Inflammatory macrophage treated with lipopolysaccharide for 4 hours (primary cell): ENCODE results near the gene GABRB3.

Experiments used
- DNase-seq: peaks from one replicate; pipeline ENCODE4 v3.0.0-alpha.2; 2020

GABRB3 gene

DNA sequence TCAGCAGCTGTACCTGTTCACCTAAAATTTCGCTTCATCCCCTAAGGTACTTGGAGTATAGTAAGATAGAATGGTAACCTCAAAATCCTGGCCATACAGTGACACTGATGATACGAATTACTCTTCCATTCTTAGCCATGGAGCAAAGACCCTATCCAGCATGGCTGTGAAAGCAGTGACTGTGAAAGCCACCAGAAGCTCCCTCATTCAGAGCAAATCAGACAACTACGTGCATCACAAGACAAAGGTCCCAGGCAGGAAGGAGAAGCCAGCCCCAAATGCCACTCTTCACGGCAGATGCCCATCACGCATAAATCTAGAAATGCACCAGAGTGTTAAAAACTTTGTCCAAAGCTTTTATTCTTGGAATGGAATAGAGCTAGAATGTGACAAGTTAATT is 99.4 kb downstream of the GABRB3 start:
- no peak for DNase-seq

DNA sequence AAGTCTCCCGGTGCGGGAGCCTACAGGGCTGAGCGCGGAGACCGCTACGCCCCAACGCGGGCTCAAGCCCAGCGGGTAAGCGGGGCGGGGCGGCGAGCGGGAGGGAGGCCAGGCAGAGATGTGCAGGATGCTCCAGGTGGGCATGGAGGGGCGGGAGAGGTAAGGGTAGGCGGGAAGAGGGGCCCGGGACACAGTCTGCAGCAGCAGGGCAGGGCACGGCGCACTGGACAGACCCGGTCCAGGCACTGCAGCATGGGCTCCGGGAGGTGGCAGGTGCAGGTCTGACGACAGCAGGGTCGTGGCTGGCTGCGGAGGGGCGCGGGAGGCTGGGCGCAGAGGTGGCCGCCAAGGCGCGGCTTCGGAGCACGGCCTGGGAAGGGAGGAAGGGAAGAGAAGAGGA is 102.8 kb downstream of the GABRB3 start:
- no peak for DNase-seq

- DNase-seq: no peak
Measured at GRCh38 chr15:26667222-26667988, 105.5 kb downstream of the GABRB3 start.

DNA sequence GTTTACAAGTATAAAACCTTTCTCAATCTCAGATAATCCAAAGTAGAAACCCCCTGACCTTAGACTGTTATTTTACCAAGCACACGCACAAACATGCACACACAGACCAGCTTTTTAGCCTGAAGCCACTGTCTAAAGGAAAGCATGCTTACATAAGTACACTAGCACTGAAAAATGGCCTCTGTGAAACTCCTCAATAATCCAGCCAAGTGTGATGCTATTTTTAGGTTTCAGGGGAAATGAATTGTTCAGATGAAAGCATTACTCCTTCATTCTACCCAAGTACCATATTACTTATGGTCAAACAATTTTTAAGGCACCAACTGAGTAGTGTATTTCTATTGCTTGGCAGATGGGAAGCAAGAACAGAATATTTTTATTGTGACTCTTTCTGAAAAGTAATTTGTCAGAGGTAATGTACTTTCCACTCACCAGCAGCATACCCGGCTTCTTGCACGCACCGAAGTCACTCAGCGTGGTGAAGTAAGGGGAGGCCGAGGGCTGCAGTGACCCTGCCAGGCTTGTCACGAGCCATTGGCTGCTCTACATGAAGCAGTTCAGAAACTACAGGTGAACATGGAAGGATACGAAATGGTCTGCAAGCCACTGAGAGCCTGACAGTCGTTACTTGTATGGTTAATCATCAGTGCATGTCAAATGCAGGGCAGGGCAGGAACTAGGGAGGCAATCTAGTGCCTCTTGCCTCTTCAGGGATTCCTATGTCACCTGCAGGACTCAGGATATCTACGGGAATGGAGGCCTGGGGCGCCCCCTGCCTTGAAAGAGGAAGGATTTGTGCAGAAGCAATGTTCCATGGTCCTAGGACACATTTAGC is 106.7 kb downstream of the GABRB3 start:
- DNase-seq: no peak

DNA sequence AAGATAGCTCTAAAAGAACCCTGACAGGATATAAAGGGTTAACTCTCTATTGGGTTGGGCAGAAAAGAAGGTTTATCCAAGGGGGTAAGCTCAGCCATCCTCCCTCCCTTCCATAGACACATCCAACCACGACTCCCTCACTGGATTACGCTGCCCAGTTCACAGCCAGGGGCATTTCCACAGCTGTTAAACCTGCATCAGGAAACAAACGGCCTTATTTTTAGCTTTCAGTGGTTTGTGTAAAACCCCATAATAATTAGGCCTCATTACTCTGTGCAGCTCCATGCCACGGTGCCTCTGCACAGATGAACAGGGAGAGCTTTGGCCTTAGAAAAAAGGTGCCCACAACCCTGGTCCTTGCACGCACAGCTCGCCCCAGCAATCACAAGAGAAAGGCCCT is 110.6 kb downstream of the GABRB3 start:
- DNase-seq: no peak

- DNase-seq: no peak
Measured at GRCh38 chr15:26661748-26662147, 111.1 kb downstream of the GABRB3 start.

DNA sequence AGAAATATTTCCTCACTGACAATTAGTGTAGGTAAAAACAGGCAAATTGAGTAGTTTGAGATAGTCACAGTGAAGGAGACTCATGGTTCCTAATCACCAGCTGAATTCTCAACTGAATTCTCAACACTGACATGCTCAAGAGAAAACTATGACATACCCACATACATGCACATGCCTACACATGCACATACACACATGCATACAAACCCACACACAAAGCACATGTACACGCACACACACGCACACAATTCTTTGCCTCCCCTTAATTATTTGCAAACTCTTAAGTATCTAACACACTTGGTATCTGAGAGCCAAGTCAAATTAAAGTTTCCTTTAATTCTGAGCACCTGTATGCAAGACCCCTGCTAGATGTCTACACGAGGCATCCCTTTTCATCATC is 111.8 kb downstream of the GABRB3 start:
- DNase-seq: no peak

DNA sequence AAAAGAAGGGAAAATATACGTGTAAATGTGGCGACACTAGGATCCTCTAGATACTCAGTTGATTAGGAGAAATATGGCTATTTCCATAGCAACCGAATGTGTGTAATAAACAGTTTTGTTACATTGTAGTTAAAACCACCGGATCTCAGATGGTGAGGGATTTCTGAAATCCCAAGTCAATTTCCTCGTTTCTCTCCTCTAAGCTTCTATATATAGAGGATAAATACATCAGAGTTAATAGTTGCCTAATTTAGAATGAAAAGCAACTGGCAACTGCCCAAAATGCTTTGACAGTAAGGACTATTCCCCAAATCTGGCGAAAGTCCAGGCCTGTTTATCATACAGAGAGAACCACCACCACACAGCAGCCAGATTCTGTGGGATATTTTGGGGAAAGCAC is 112.6 kb downstream of the GABRB3 start:
- DNase-seq: no peak

DNA sequence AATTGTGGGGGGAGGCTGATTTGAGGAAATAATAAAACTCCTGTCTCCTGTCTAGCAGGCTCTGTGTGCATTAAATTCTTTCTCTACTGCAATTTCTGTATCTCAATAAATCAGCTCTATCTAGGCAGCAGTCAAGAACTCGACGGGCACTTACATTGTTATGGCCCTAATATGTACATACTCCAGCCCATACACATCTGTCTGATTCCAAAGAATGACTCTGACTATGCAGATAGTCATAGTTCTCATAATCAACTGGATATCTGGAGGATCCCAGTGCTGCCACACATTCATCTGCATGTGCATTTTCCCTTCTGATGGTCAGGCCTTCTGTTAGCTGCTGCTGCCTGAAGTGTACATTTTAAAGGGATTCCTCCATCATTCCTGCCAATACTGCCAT is 114.6 kb downstream of the GABRB3 start:
- no peak for DNase-seq

GRCh38 chr15:26656080-26656479 is 116.8 kb downstream of the GABRB3 start:
- DNase-seq: no peak

- DNase-seq: no peak
Measured at GRCh38 chr15:26651909-26652308, 121.0 kb downstream of the GABRB3 start.

GRCh38 chr15:26648676-26649075 is 124.2 kb downstream of the GABRB3 start:
- no peak for DNase-seq

DNA sequence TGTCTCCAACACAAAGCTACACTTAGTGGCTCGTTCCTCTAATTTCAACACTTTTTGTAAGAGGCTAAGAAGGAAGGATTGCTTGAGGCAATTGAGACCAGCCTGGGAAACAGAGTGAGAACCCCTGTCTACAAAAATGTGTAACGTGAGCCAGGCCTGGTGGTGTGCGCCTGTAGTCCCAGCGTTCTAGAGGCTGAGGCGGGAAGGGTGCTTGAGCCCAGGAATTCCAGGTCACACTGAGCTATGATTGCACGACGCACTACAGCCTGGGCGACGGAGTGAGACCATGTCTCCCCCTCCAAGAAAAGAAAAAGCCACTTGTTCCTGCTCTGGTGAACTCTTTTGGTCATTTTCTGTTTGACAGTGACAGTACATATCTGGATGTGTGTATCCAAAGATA is 127.9 kb downstream of the GABRB3 start:
- no peak for DNase-seq

- DNase-seq: no peak
Measured at GRCh38 chr15:26641144-26641543, 131.7 kb downstream of the GABRB3 start.

DNA sequence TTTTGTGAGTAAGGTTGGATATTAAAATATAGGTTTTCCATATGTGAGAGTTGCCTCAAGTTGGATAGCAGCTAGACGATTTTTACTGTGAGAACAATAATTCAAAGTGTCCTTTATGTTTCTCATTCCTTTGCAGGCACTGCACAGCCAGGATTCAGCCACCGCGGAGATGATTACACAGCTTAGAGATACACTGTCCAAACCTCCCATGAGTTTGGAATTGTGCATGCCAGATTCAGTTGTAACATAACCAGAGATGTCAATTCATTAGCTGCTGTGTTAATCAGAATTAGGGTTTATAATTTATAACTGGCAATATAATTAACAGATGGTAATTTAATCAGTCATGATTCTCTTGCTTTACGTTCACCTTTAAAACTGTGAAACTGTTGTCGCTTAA is 132.3 kb downstream of the GABRB3 start:
- no peak for DNase-seq

DNA sequence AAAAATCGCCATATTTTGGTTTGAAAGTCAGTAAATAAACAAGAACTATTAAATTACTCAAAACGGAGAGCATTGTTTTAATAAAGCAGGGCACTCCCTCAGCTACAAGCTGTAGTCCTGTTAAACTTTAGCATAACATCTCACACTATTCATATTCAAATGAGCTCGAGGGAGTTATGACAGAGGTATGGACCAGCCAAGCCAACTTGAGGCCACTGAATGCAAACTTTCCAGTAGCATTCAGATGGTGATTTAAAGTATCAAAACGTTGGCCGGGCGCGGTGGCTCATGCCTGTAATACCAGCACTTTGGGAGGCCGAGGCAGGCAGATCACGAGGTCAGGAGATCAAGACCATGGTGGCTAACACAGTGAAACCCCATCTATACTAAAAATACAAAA is 132.9 kb downstream of the GABRB3 start:
- DNase-seq: no peak

GRCh38 chr15:26635614-26636013 is 137.3 kb downstream of the GABRB3 start:
- DNase-seq: no peak

- DNase-seq: no peak
Measured at GRCh38 chr15:26635105-26635504, 137.8 kb downstream of the GABRB3 start.

- no peak for DNase-seq
Measured at GRCh38 chr15:26634319-26634718, 138.5 kb downstream of the GABRB3 start.

GRCh38 chr15:26632500-26632899 is 140.4 kb downstream of the GABRB3 start:
- DNase-seq: no peak

DNA sequence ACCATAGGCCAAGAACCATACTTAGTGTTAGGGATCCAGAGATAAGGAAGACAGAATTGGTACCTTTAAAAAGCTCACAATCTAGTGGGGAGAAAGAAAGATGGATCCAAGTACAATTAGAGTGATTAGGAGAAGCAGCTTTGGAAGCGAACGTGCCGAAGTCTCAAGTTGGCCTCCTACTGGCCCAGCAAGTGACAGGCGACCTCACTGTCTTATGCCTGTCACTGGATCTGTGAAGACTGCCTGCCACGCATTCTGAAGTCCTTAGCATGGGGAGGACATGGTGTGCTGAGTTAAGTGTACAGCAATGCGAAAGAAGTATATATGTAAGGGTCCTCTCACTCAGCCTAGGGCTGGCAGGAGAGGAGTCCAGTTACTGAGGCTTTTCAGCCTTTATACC is 141.0 kb downstream of the GABRB3 start:
- no peak for DNase-seq

GRCh38 chr15:26630857-26631256 is 142.0 kb downstream of the GABRB3 start:
- DNase-seq: no peak

- DNase-seq: no peak
Measured at GRCh38 chr15:26628879-26629529, 143.9 kb downstream of the GABRB3 start.

GRCh38 chr15:26628071-26628470 is 144.8 kb downstream of the GABRB3 start:
- no peak for DNase-seq
